Endothelial cell of umbilical vein (primary cell): ENCODE measurements around the gene VSIG4. TPM values are rescaled to one million over a fixed set of nuclear protein-coding genes. Genes with fewer than 3 reads are reported as not detected.

Experiments
- BruUV-seq: library from RNA; stranded (reverse); fragments of 400-500 nt; replicated peaks from 2 replicates; lab custom pipeline; 2021; lab: Mats Ljungman, UMichigan
- CTCF ChIA-PET: fragments of 300-600, 350-600 bp; sonication (Branson Sonifier 250); formaldehyde crosslinking; loops from one replicate; lab custom pipeline; 2021; ENCODE audit warnings: antibody characterized with exemption, inconsistent platforms; lab: Charles Lee
- POLR2A ChIA-PET: fragments of 300-600, 350-600 bp; sonication (Branson Sonifier 250); formaldehyde crosslinking; loops from one replicate; lab custom pipeline; 2021; ENCODE audit warnings: antibody characterized with exemption, inconsistent platforms; lab: Charles Lee
- DNase-seq: peaks from one replicate; pipeline ENCODE4 v3.0.0-alpha.2; 2011; ENCODE audit warnings: low read depth, low spot score
- FAIRE-seq: peaks from 2 replicates; lab custom pipeline; 2011; peaks lifted over from hg19 to GRCh38; lab: Jason Lieb, UNC
- H2AFZ ChIP-seq: 2 replicates; pipeline ENCODE4 v1.6.0; 2012; ENCODE audit warnings: low read depth, low read length, control low read depth, inconsistent platforms
- H3K27ac ChIP-seq: 2 replicates; pipeline ENCODE4 v1.5.1; 2011; ENCODE audit warnings: low read depth, mild to moderate bottlenecking, control low read depth, low read length, moderate library complexity; ENCODE audit not compliant: insufficient read depth
- H3K27me3 ChIP-seq, 2 experiments: 2 replicates each; pipeline versions ENCODE4 v1.6.0 to v1.6.1; 2011; ENCODE audit warnings: low read length in 2 of 2, mixed read lengths in 1 of 2; ENCODE audit not compliant: control insufficient read depth in 2 of 2, insufficient read depth in 2 of 2
- H3K36me3 ChIP-seq, 2 experiments: 2 replicates in 1 of 2; 3 replicates in 1 of 2; pipeline ENCODE4 v1.5.1; 2011; ENCODE audit warnings: low read length in 2 of 2, mild to moderate bottlenecking in 1 of 2, moderate library complexity in 1 of 2; ENCODE audit not compliant: control insufficient read depth in 2 of 2, insufficient read depth in 2 of 2; ENCODE audit errors: extremely low read depth in 1 of 2
- H3K4me1 ChIP-seq: 3 replicates; pipeline ENCODE4 v1.5.1; 2011; ENCODE audit warnings: mild to moderate bottlenecking, low read length; ENCODE audit not compliant: control insufficient read depth, insufficient read depth; ENCODE audit errors: extremely low read depth
- H3K4me2 ChIP-seq: 2 replicates; pipeline ENCODE4 v1.6.1; 2011; ENCODE audit warnings: low read length, control low read depth, mixed read lengths; ENCODE audit not compliant: insufficient read depth
- H3K4me3 ChIP-seq, 3 experiments: fragments of 200-600 bp in 1 of 3; sonication (generic), shearing (Covaris generic) in 1 of 3; replicated peaks in 1 of 3; 2 replicates each; pipeline ENCODE4 v1.5.1; 2011 to 2016; ENCODE audit warnings: control low read depth in 3 of 3, low read length in 3 of 3, mild to moderate bottlenecking in 2 of 3, inconsistent platforms in 1 of 3, low read depth in 1 of 3, moderate library complexity in 1 of 3; ENCODE audit not compliant: insufficient read depth in 1 of 3
- H3K79me2 ChIP-seq: 2 replicates; pipeline ENCODE4 v1.6.0; 2012; ENCODE audit warnings: low read length, inconsistent platforms; ENCODE audit not compliant: control insufficient read depth, insufficient read depth
- H3K9ac ChIP-seq: replicated peaks from 2 replicates; pipeline ENCODE3; 2011; ENCODE audit warnings: low read length, control low read depth; ENCODE audit not compliant: insufficient read depth; ENCODE audit errors: extremely low read depth
- H3K9me1 ChIP-seq: replicated peaks from 3 replicates; pipeline ENCODE4 v1.6.0; 2011; ENCODE audit warnings: mild to moderate bottlenecking, low read length; ENCODE audit not compliant: control insufficient read depth, insufficient read depth; ENCODE audit errors: extremely low read depth
- H3K9me3 ChIP-seq: replicated peaks from 2 replicates; pipeline ENCODE4 v1.5.1; 2012; ENCODE audit warnings: low read length, inconsistent platforms; ENCODE audit not compliant: control insufficient read depth, insufficient read depth
- H4K20me1 ChIP-seq: replicated peaks from 2 replicates; pipeline ENCODE3; 2011; ENCODE audit warnings: mild to moderate bottlenecking, low read length; ENCODE audit not compliant: control insufficient read depth, insufficient read depth; ENCODE audit errors: extremely low read depth
- GATA2 ChIP-seq: IDR thresholded peaks from 2 replicates; pipeline ENCODE4 v1.7.0; 2011; ENCODE audit warnings: low read depth, mild to moderate bottlenecking, moderate library complexity, mixed read lengths, low read length; ENCODE audit not compliant: insufficient read length, insufficient read depth
- POLR2A ChIP-seq: IDR thresholded peaks from 2 replicates; pipeline ENCODE4 v1.6.1; 2012; ENCODE audit warnings: low read depth, mild to moderate bottlenecking, control low read depth, low read length
- POLR2AphosphoS5 ChIP-seq: IDR thresholded peaks from 2 replicates; pipeline ENCODE4 v1.6.1; 2012; ENCODE audit warnings: low read depth, mild to moderate bottlenecking, control low read depth, low read length, moderate library complexity; ENCODE audit not compliant: insufficient read depth
- dilution Hi-C: fragments of 300-500 bp; cut with MboI; formaldehyde crosslinking; loops from one replicate; pipeline ENCODE4 v1.15.0; 2019; ENCODE audit warnings: low sequenced_read_pairs; ENCODE audit not compliant: extremely low pct_ligation_motif_present
- intact Hi-C: fragments of 100-400 bp; cut with micrococcal nuclease; formaldehyde crosslinking; loops from one replicate; pipeline ENCODE4 v1.10.0; 2022
- polyA plus RNA-seq, 4 experiments: library from polyadenylated mRNA; depleted of rRNA in 3 of 4; stranded (reverse) in 3 of 4; unstranded in 1 of 4; fragments of >200 nt; gene quantifications; 2 replicates each; pipeline versions ENCODE4 v1.2.1 to v1.2.3, GENCODE V29; 2011 to 2012; ENCODE audit warnings: missing spikeins in 1 of 4
- total RNA-seq: library from RNA; stranded (reverse); gene quantifications from 2 replicates; pipeline ENCODE4 v1.2.3, GENCODE V29; 2021
- TF ChIP-seq, protein P1 (sequence below), 2 donors: IDR thresholded peaks; 1 replicate in 1 of 2; 2 replicates in 1 of 2; pipeline ENCODE4 v1.5.1; 2011; ENCODE audit warnings: low read length in 2 of 2, mild to moderate bottlenecking in 2 of 2, moderate library complexity in 2 of 2, control low read depth in 1 of 2, inconsistent platforms in 1 of 2, low read depth in 1 of 2; ENCODE audit not compliant: insufficient read depth in 1 of 2; ENCODE audit errors: extremely low read depth in 1 of 2
- TF ChIP-seq, protein P2 (sequence below): IDR thresholded peaks from 2 replicates; pipeline ENCODE4 v1.6.1; 2011; ENCODE audit not compliant: insufficient read depth, insufficient read length

VSIG4 gene
- total and polyA plus RNA-seq, 2 donors (not counting 3 experiments of a cell fraction or from before 2014, with no cell fraction given): not detected

DNA sequence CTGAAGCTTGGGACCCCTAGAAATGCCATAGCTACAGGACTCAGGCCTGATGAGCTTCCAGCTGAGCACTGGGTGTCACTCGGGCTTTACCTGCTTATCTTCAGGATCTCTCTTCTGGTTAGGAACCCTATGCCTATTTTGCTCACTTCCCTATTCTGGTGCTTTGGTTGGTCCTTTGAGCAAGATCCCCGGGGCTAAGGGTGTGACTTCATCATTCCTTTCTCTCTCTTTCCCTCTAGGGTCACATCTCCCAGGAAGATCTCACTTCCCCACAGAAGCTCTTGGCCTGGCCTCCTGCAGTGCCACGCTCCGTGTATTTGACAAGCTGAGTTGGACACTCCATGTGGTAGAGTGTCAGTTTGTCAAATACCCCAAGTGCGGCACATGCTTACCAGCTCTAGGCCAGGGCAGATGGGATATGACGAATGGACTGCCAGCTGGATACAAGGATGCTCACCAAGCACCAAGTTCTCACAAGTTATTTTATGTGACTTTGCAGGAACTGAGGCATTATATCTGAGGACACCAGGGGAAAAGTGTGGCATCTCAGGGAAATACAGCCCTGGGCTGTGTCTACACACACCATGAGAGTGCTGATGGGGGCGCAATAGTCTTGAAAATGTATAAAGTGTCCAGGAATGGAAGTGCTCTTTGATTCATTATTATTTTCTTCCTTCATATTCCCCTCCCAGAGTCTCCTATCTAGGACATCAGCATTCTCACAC, 21.1 kb downstream of the VSIG4 start:
- TF ChIP-seq POLR2AphosphoS5 (no peak), GATA2 (no peak), POLR2A (no peak)
- TF ChIP-seq, protein P1, sequence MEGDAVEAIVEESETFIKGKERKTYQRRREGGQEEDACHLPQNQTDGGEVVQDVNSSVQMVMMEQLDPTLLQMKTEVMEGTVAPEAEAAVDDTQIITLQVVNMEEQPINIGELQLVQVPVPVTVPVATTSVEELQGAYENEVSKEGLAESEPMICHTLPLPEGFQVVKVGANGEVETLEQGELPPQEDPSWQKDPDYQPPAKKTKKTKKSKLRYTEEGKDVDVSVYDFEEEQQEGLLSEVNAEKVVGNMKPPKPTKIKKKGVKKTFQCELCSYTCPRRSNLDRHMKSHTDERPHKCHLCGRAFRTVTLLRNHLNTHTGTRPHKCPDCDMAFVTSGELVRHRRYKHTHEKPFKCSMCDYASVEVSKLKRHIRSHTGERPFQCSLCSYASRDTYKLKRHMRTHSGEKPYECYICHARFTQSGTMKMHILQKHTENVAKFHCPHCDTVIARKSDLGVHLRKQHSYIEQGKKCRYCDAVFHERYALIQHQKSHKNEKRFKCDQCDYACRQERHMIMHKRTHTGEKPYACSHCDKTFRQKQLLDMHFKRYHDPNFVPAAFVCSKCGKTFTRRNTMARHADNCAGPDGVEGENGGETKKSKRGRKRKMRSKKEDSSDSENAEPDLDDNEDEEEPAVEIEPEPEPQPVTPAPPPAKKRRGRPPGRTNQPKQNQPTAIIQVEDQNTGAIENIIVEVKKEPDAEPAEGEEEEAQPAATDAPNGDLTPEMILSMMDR (IDR thresholded peaks at IDR 0.05; ENCODE audit: extremely low read depth in 1 of 2, insufficient read depth in 1 of 2, low read depth in 1 of 2, low read length in 2 of 2): no peak
- TF ChIP-seq, protein P2, sequence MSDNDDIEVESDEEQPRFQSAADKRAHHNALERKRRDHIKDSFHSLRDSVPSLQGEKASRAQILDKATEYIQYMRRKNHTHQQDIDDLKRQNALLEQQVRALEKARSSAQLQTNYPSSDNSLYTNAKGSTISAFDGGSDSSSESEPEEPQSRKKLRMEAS: no peak
- no peaks in the 10 kb centered on the region for H4K20me1 ChIP-seq
- no peaks in the 10 kb centered on the region for H3K4me1 ChIP-seq
- no peak overlapping the region for H2AFZ ChIP-seq
- no peaks in the 10 kb centered on the region for H3K9me3 ChIP-seq
- no peak overlapping the region for H3K9ac ChIP-seq
- no peaks in the 10 kb centered on the region for H3K27me3 ChIP-seq
- intact Hi-C loops: no loop called here
- H3K27ac ChIP-seq: no peak overlapping the region
- H3K4me3 ChIP-seq: no peak overlapping the region
- no peaks in the 10 kb centered on the region for H3K79me2 ChIP-seq
- H3K4me2 ChIP-seq: no peak overlapping the region
- no peaks in the 10 kb centered on the region for H3K9me1 ChIP-seq
- no peaks in the 10 kb centered on the region for H3K36me3 ChIP-seq
- FAIRE-seq (no peak), DNase-seq (no peak)
- CTCF ChIA-PET: no interaction called here
- dilution Hi-C loops: no loop called here
- no TSS peak for BruUV-seq
- POLR2A ChIA-PET: no interaction called here
